ENCODE measurements around the gene C4B.
"Not testable (repeated sequence)": the region's sequence is repeated elsewhere in the genome, so short reads cannot be mapped to it uniquely, and the experiment has no call there.

The C4B gene

DNA sequence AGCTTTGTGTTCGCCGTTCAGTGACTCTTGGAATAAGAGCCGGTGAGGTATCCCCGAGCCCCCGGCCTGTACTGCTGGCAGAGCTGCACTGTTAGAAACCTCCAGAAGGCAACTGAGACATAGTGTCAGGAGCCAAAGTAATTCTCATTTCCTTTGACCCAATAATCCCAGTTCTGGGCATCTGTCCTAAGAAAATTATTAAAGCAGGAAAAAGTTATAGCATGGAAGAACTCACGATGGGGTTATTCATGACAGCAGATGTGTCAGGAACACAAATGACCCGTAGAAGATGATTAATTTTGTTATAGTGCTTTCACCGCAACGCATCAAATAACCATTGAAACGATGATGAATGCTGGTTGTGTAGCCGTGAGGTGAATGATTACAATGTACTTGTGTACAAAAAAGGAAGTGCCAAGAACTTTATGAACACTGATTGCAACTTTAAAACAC, 43.9 kb downstream of the C4B start:
- DNase-seq (ENCODE audit: low read depth in 2 of 2): no peak

GRCh38 chr6:32060966-32061655, 46.5 kb downstream of the C4B start:
- TF ChIP-seq, protein P1, sequence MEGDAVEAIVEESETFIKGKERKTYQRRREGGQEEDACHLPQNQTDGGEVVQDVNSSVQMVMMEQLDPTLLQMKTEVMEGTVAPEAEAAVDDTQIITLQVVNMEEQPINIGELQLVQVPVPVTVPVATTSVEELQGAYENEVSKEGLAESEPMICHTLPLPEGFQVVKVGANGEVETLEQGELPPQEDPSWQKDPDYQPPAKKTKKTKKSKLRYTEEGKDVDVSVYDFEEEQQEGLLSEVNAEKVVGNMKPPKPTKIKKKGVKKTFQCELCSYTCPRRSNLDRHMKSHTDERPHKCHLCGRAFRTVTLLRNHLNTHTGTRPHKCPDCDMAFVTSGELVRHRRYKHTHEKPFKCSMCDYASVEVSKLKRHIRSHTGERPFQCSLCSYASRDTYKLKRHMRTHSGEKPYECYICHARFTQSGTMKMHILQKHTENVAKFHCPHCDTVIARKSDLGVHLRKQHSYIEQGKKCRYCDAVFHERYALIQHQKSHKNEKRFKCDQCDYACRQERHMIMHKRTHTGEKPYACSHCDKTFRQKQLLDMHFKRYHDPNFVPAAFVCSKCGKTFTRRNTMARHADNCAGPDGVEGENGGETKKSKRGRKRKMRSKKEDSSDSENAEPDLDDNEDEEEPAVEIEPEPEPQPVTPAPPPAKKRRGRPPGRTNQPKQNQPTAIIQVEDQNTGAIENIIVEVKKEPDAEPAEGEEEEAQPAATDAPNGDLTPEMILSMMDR (IDR thresholded peaks at IDR 0.05; ENCODE audit: low read depth, low read length): no peak
- H3K4me3 ChIP-seq (replicated peaks in 1 of 2; ENCODE audit: low read depth in 2 of 2, low read length in 2 of 2): no peak overlapping the region

More for the DNA sequence above, 43.9 kb downstream of the C4B start:
- TF ChIP-seq, protein P1 (IDR thresholded peaks at IDR 0.05; ENCODE audit: low read depth, low read length): no peak
- H3K4me3 ChIP-seq (replicated peaks in 1 of 2; ENCODE audit: low read depth in 2 of 2, low read length in 2 of 2): no peak overlapping the region

DNA sequence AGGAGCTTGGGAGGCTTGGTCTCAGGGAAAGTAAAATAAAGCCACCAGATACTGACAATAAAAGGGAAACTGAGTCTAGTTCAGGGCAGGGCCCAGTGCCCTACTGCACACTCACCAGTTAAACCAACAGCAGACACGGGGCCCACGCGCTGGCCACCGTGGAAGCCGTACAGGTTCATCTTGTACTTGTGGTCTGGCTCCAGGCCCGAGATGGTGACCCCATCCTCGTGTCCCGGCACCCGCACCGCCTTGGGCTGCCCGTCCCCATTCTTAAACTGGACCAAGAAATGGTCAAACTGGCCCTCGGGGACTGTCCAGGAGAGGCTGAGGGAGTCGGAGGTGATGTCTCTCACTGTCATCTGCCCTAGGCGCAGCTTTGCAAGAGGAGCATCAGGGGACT, 50.1 kb downstream of the C4B start:
- no peak overlapping the region for H3K4me3 ChIP-seq (replicated peaks in 1 of 2; ENCODE audit: low read depth in 2 of 2, low read length in 2 of 2)
- TF ChIP-seq, protein P1 (IDR thresholded peaks at IDR 0.05; ENCODE audit: low read depth, low read length): no peak
- DNase-seq (ENCODE audit: low read depth in 2 of 2): no peak

More at GRCh38 chr6:32060966-32061655, 46.5 kb downstream of the C4B start:
- DNase-seq (ENCODE audit: low read depth in 2 of 2): no peak

- not testable (repeated sequence) for DNase-seq (ENCODE audit: low read depth in 2 of 2)
Observed at GRCh38 chr6:32067521-32067920, 52.9 kb downstream of the C4B start.

GRCh38 chr6:32068315-32068714, 53.7 kb downstream of the C4B start:
- not testable (repeated sequence) for DNase-seq (ENCODE audit: low read depth in 2 of 2); H3K4me3 ChIP-seq (replicated peaks in 1 of 2; ENCODE audit: low read depth in 2 of 2, low read length in 2 of 2)

More at GRCh38 chr6:32067521-32067920, 52.9 kb downstream of the C4B start:
- not testable (repeated sequence) for H3K4me3 ChIP-seq (replicated peaks in 1 of 2; ENCODE audit: low read depth in 2 of 2, low read length in 2 of 2)

- DNase-seq (ENCODE audit: low read depth in 2 of 2): no peak
- H3K4me3 ChIP-seq (replicated peaks in 1 of 2; ENCODE audit: low read depth in 2 of 2, low read length in 2 of 2): no peak overlapping the region
- TF ChIP-seq, protein P1 (IDR thresholded peaks at IDR 0.05; ENCODE audit: low read depth, low read length): no peak
Observed at GRCh38 chr6:32068867-32069266, 54.3 kb downstream of the C4B start.

DNA sequence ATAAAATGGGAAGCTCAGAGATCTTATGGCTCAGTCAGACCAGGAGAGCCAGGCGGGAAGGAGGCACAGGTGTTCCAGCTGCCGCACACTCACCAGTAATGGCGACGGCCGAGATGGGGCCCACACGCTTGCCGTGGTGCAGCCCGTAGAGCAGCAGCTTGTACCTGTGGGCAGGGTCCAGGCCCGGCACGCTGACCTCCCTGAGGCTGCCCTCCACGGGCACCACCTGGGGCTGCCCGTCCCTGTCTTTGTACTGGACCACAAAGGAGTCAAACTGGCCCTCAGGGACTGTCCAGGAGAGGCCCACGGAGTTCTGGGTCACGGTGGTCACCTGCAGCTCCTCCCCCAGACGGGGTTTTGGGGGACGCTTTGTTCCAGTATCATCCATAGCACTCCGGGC, 54.9 kb downstream of the C4B start:
- no peak overlapping the region for H3K4me3 ChIP-seq (replicated peaks in 1 of 2; ENCODE audit: low read depth in 2 of 2, low read length in 2 of 2)
- no peak for DNase-seq (ENCODE audit: low read depth in 2 of 2)
- TF ChIP-seq, protein P1 (IDR thresholded peaks at IDR 0.05; ENCODE audit: low read depth, low read length): no peak

Data from cardiac fibroblast (primary cell).